ENCODE data around the gene NIPA2. TPM values are rescaled to one million over a fixed set of nuclear protein-coding genes. Genes with fewer than 3 reads are reported as not detected.

NIPA2 gene
- total and polyA plus RNA-seq, 2 of the 13 experiments (the other 11 are each of a cell fraction or from before 2014, with no cell fraction given), result 29.0 to 56.2 TPM

DNA sequence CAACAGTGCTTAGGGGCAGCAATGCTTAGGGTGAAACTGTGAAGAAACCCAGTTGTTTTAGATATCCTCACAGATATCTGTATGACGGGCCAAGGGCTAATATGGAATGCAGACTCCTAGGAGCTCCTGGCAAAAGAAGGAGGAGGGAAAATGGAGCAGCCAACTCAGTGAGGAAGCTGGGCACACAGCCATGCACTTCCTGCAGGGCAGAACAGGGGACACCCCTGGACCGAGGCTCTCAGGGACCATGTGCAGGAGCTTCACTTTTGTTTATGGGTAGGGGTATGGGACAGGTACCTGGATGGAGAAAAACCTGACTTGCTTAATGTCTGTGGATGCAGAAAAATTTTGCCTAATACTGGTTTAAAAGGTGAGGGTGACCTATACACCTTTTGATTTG is 31.8 kb upstream of the NIPA2 start:
- FAIRE-seq (no peak), DNase-seq (ENCODE audit: low spot score) (no peak), ATAC-seq (no peak)
- peaks cover under 1 to 2% of the 10 kb centered on the region in 2 experiments; a peak in 1 of 5 replicates for H3K36me3 ChIP-seq (replicated peaks in 1 of 2; ENCODE audit: control insufficient read depth in 1 of 2, insufficient read depth in 2 of 2, low read length in 2 of 2)
- peaks cover 37% of the 10 kb centered on the region for H3K79me2 ChIP-seq (ENCODE audit: insufficient read depth, low read length)
- TF ChIP-seq, protein P1, sequence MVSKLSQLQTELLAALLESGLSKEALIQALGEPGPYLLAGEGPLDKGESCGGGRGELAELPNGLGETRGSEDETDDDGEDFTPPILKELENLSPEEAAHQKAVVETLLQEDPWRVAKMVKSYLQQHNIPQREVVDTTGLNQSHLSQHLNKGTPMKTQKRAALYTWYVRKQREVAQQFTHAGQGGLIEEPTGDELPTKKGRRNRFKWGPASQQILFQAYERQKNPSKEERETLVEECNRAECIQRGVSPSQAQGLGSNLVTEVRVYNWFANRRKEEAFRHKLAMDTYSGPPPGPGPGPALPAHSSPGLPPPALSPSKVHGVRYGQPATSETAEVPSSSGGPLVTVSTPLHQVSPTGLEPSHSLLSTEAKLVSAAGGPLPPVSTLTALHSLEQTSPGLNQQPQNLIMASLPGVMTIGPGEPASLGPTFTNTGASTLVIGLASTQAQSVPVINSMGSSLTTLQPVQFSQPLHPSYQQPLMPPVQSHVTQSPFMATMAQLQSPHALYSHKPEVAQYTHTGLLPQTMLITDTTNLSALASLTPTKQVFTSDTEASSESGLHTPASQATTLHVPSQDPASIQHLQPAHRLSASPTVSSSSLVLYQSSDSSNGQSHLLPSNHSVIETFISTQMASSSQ (IDR thresholded peaks at IDR 0.05; ENCODE audit: low read depth), result no peak
- TF ChIP-seq, protein P1 (CRISPR knock-in tag; IDR thresholded peaks at IDR 0.05; ENCODE audit: borderline replicate concordance), result no peak
- TF ChIP-seq RARA (CRISPR knock-in tag; IDR thresholded peaks at IDR 0.05) (no peak), XRCC5 (optimal IDR thresholded peaks at IDR 0.05; ENCODE audit: low read length) (no peak), ZBTB43 (CRISPR knock-in tag; conservative IDR thresholded peaks at IDR 0.05) (no peak), ZNF264 (CRISPR knock-in tag; IDR thresholded peaks at IDR 0.05) (no peak), HOMEZ (CRISPR knock-in tag; IDR thresholded peaks at IDR 0.05; ENCODE audit: low read depth) (no peak), ZIK1 (CRISPR knock-in tag; IDR thresholded peaks at IDR 0.05; ENCODE audit: borderline replicate concordance, low read depth) (no peak), MED1 (CRISPR knock-in tag; IDR thresholded peaks at IDR 0.05) (no peak), POGZ (CRISPR knock-in tag; IDR thresholded peaks at IDR 0.05) (no peak), ZBTB42 (CRISPR knock-in tag; IDR thresholded peaks at IDR 0.05) (no peak), ZBTB10 (CRISPR knock-in tag; IDR thresholded peaks at IDR 0.05; ENCODE audit: borderline replicate concordance) (no peak)
- TF ChIP-seq, protein P2, sequence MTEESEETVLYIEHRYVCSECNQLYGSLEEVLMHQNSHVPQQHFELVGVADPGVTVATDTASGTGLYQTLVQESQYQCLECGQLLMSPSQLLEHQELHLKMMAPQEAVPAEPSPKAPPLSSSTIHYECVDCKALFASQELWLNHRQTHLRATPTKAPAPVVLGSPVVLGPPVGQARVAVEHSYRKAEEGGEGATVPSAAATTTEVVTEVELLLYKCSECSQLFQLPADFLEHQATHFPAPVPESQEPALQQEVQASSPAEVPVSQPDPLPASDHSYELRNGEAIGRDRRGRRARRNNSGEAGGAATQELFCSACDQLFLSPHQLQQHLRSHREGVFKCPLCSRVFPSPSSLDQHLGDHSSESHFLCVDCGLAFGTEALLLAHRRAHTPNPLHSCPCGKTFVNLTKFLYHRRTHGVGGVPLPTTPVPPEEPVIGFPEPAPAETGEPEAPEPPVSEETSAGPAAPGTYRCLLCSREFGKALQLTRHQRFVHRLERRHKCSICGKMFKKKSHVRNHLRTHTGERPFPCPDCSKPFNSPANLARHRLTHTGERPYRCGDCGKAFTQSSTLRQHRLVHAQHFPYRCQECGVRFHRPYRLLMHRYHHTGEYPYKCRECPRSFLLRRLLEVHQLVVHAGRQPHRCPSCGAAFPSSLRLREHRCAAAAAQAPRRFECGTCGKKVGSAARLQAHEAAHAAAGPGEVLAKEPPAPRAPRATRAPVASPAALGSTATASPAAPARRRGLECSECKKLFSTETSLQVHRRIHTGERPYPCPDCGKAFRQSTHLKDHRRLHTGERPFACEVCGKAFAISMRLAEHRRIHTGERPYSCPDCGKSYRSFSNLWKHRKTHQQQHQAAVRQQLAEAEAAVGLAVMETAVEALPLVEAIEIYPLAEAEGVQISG (CRISPR knock-in tag; IDR thresholded peaks at IDR 0.05), result no peak
- H3K4me3 ChIP-seq (replicated peaks in 1 of 3; ENCODE audit: insufficient read depth in 1 of 3, low read depth in 2 of 3, low read length in 3 of 3), result no peak overlapping the region
- H3K4me1 ChIP-seq (ENCODE audit: insufficient read depth, low read length), result 0 out of 2 replicates have a peak, but pooled peaks cover 9% of the 10 kb centered on the region
- BruUV-seq (replicated peaks), result no TSS peak
- ChIA-PET CTCF (ENCODE audit: low intra/inter-chr PET ratio, low total read pairs) (no interaction called here), POLR2A (no interaction called here)
- H3K27ac ChIP-seq (ENCODE audit: extremely low read length, insufficient read depth, low read length), result no peak overlapping the region
- intact Hi-C loops (cut with micrococcal nuclease; ENCODE audit: unreplicated experiment), result no loop called here
- peaks cover 14% of the 10 kb centered on the region; the same call in 1 of the 2 replicates for H4K20me1 ChIP-seq (ENCODE audit: insufficient read depth, low read length)
- H3K27me3 ChIP-seq (ENCODE audit: control insufficient read depth in 1 of 2, insufficient read depth in 2 of 2, low read length in 2 of 2), result no peaks in the 10 kb centered on the region
- H3K9me3 ChIP-seq (ENCODE audit: low read length), result no peaks in the 10 kb centered on the region
- no peak overlapping the region for H3K4me2 ChIP-seq (ENCODE audit: low read depth, low read length)
- no peak overlapping the region for H3K9ac ChIP-seq (ENCODE audit: insufficient read depth, low read depth, low read length)
- H2AFZ ChIP-seq (ENCODE audit: low read length), result no peak overlapping the region
- 92% methylated on average over 2 of the region's 2 CpGs for WGBS (ENCODE audit: low lambda C conversion rate)
- in situ Hi-C loops (cut with HindIII; ENCODE audit: extremely low pct_ligation_motif_present, low pct_unique_long_range_greater_than_20kb), result no loop called here
